CD14-positive monocyte (primary cell): ENCODE data around the gene CDH6. TPM values are rescaled to one million over a fixed set of nuclear protein-coding genes. Genes with fewer than 3 reads are reported as not detected.

ENCODE experiments used
- DNase-seq, 3 donors: peaks; one replicate each; pipeline ENCODE4 v3.0.0-alpha.2; 2011 to 2022
- H2AFZ ChIP-seq: 2 replicates; pipeline ENCODE4 v1.6.0; 2012; ENCODE audit warnings: mild to moderate bottlenecking, low read depth, low read length, inconsistent platforms; ENCODE audit not compliant: insufficient read depth, poor library complexity, severe bottlenecking
- H3K27ac ChIP-seq, 2 donors: 1 replicate in 1 of 2; 2 replicates in 1 of 2; pipeline ENCODE4 v1.5.1; 2012 to 2013; ENCODE audit warnings: low read length in 2 of 2, control low read depth in 1 of 2, inconsistent platforms in 1 of 2, low read depth in 1 of 2, mild to moderate bottlenecking in 1 of 2
- H3K27me3 ChIP-seq, 2 donors: one replicate each; pipeline versions ENCODE4 v1.6.0 to v1.6.1; 2011 to 2013; ENCODE audit warnings: low read length in 2 of 2; ENCODE audit not compliant: control insufficient read depth in 2 of 2, insufficient read depth in 2 of 2
- H3K36me3 ChIP-seq, 2 donors: replicated peaks in 1 of 2; 1 replicate in 1 of 2; 2 replicates in 1 of 2; pipeline versions ENCODE4 v1.5.1 to v1.6.1; 2012 to 2013; ENCODE audit warnings: low read length in 2 of 2, control low read depth in 1 of 2, inconsistent platforms in 1 of 2, mild to moderate bottlenecking in 1 of 2; ENCODE audit not compliant: insufficient read depth in 2 of 2, control insufficient read depth in 1 of 2
- H3K4me1 ChIP-seq, 2 donors: 1 replicate in 1 of 2; 2 replicates in 1 of 2; pipeline versions ENCODE4 v1.5.1 to v1.6.1; 2012 to 2013; ENCODE audit warnings: low read length in 2 of 2, control low read depth in 1 of 2, inconsistent platforms in 1 of 2, mild to moderate bottlenecking in 1 of 2, moderate library complexity in 1 of 2; ENCODE audit not compliant: insufficient read depth in 2 of 2, control insufficient read depth in 1 of 2
- H3K4me2 ChIP-seq: replicated peaks from 2 replicates; pipeline ENCODE3; 2012; ENCODE audit warnings: low read length, moderate library complexity, mild to moderate bottlenecking; ENCODE audit not compliant: poor library complexity, severe bottlenecking; ENCODE audit errors: extremely low read depth
- H3K4me3 ChIP-seq, 3 experiments: fragments of 200-600 bp in 1 of 3; sonication (generic) in 1 of 3; replicated peaks in 1 of 3; 1 replicate in 2 of 3; 2 replicates in 1 of 3; pipeline ENCODE4 v1.5.1; 2011 to 2013; ENCODE audit warnings: low read length in 3 of 3, mild to moderate bottlenecking in 3 of 3, control low read depth in 2 of 3, low read depth in 2 of 3, inconsistent platforms in 1 of 3, moderate library complexity in 1 of 3
- H3K79me2 ChIP-seq: 2 replicates; pipeline ENCODE4 v1.6.0; 2012; ENCODE audit warnings: mild to moderate bottlenecking, control low read depth, inconsistent platforms, low read length, moderate library complexity; ENCODE audit not compliant: insufficient read depth
- H3K9ac ChIP-seq: 2 replicates; pipeline ENCODE4 v1.6.0; 2017; ENCODE audit warnings: low read length, mild to moderate bottlenecking; ENCODE audit not compliant: insufficient read depth, poor library complexity, severe bottlenecking
- H3K9me3 ChIP-seq, 2 donors: replicated peaks in 1 of 2; 1 replicate in 1 of 2; 2 replicates in 1 of 2; pipeline versions ENCODE4 v1.5.1 to v1.6.1; 2012 to 2013; ENCODE audit warnings: low read length in 2 of 2, control low read depth in 1 of 2; ENCODE audit not compliant: control insufficient read depth in 1 of 2, insufficient read depth in 1 of 2
- H4K20me1 ChIP-seq: 2 replicates; pipeline ENCODE4 v1.6.0; 2012; ENCODE audit warnings: mild to moderate bottlenecking, low read length, control low read depth, moderate library complexity; ENCODE audit not compliant: insufficient read depth
- H3K27ac Mint-ChIP-seq, 7 donors: one replicate each; pipeline ENCODE4 v1.8.0; 2020; ENCODE audit warnings: mild to moderate bottlenecking in 7 of 7, mixed read lengths in 7 of 7, moderate library complexity in 6 of 7, inconsistent platforms in 2 of 7
- H3K27me3 Mint-ChIP-seq, 3 donors: one replicate each; pipeline ENCODE4 v1.8.0; 2021 to 2022; ENCODE audit warnings: low read depth in 3 of 3, mild to moderate bottlenecking in 3 of 3, mixed read lengths in 3 of 3, moderate library complexity in 3 of 3, inconsistent platforms in 1 of 3
- H3K36me3 Mint-ChIP-seq, 2 donors: one replicate each; pipeline ENCODE4 v1.8.0; 2020; ENCODE audit warnings: mixed read lengths in 2 of 2, inconsistent platforms in 1 of 2, mild to moderate bottlenecking in 1 of 2
- H3K4me1 Mint-ChIP-seq: one replicate; pipeline ENCODE4 v1.8.0; 2020; ENCODE audit warnings: mild to moderate bottlenecking, mixed read lengths
- H3K4me3 Mint-ChIP-seq, 2 donors: one replicate each; pipeline ENCODE4 v1.8.0; 2020; ENCODE audit warnings: mild to moderate bottlenecking in 2 of 2, mixed read lengths in 2 of 2, moderate library complexity in 1 of 2
- H3K9me3 Mint-ChIP-seq, 7 donors: one replicate each; pipeline ENCODE4 v1.8.0; 2020 to 2022; ENCODE audit warnings: mixed read lengths in 7 of 7, mild to moderate bottlenecking in 6 of 7, moderate library complexity in 6 of 7, inconsistent platforms in 2 of 7
- WGBS: methylation state at CpG from one replicate; pipeline ENCODE4 v1.1.5; 2013; ENCODE audit warnings: missing lambda C conversion rate; ENCODE audit not compliant: insufficient coverage; 5-methylcytosine and 5-hydroxymethylcytosine counted together
- intact Hi-C, 2 donors: fragments of 100-400 bp; cut with micrococcal nuclease; formaldehyde crosslinking; loops; one replicate each; pipeline versions ENCODE4 v1.15.0 to v1.15.1; 2023
- polyA plus RNA-seq, 3 donors: library from polyadenylated mRNA; depleted of rRNA in 1 of 3; unstranded in 2 of 3; stranded (reverse) in 1 of 3; fragments of 300-500 nt in 2 of 3; fragments of >200 nt in 1 of 3; fragmentation: Illumina TruSeq in 2 of 3; gene quantifications; 1 replicate in 2 of 3; 2 replicates in 1 of 3; pipeline ENCODE4 v1.2.3, GENCODE V29; 2012 to 2021
- TF ChIP-seq, protein P1 (sequence below): fragments of 200-600 bp; IDR thresholded peaks from one replicate; pipeline ENCODE4 v1.8.0; 2022; ENCODE audit warnings: antibody characterized with exemption, mild to moderate bottlenecking

The CDH6 gene
- polyA plus RNA-seq, 3 donors: not detected

GRCh38 chr5:31226651-31227050 is 33.2 kb downstream of the CDH6 start:
- Mint-ChIP-seq H3K27me3 (peaks cover 0 to 2% (median 2%) of the 10 kb centered on the region in 3 donors), H3K4me1 (no peaks in the 10 kb centered on the region), H3K9me3 (peaks cover 0 to 10% (median 2%) of the 10 kb centered on the region in 7 donors), H3K4me3 (no peak overlapping the region), H3K27ac (no peak overlapping the region), H3K36me3 (no peaks in the 10 kb centered on the region)
- intact Hi-C loops: no loop called here
- Histone ChIP-seq H3K4me1 (no peaks in the 10 kb centered on the region), H3K79me2 (no peaks in the 10 kb centered on the region), H3K9me3 (no peaks in the 10 kb centered on the region), H3K27ac (no peak overlapping the region), H2AFZ (no peak overlapping the region), H4K20me1 (no peaks in the 10 kb centered on the region), H3K27me3 (no peaks in the 10 kb centered on the region), H3K9ac (no peak overlapping the region), H3K4me3 (no peak overlapping the region), H3K36me3 (no peaks in the 10 kb centered on the region), H3K4me2 (no peak overlapping the region)
- DNase-seq: no peak
- 94% methylated on average over 2 of the region's 5 CpGs for WGBS
- TF ChIP-seq, protein P1, sequence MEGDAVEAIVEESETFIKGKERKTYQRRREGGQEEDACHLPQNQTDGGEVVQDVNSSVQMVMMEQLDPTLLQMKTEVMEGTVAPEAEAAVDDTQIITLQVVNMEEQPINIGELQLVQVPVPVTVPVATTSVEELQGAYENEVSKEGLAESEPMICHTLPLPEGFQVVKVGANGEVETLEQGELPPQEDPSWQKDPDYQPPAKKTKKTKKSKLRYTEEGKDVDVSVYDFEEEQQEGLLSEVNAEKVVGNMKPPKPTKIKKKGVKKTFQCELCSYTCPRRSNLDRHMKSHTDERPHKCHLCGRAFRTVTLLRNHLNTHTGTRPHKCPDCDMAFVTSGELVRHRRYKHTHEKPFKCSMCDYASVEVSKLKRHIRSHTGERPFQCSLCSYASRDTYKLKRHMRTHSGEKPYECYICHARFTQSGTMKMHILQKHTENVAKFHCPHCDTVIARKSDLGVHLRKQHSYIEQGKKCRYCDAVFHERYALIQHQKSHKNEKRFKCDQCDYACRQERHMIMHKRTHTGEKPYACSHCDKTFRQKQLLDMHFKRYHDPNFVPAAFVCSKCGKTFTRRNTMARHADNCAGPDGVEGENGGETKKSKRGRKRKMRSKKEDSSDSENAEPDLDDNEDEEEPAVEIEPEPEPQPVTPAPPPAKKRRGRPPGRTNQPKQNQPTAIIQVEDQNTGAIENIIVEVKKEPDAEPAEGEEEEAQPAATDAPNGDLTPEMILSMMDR: no peak

DNA sequence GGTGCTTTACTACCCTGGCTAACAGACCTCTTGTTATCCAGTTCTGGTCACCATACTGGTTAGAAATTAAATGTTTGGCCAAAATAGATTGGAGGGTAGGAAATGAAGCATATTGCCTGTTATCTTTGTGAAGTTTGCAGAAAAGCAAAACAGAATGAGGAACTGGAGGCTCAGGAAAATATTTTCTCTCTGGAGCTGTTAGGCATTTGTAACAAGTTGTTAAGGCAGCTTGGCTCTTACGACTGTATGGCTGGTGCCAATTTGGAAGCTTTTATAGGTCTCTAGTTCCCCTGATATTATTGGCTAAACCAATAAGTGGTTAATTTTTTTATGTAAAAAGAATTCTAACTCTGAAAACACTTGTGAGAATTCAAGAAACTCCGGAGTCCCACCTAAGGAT is 35.8 kb downstream of the CDH6 start:
- no peak for DNase-seq
- Mint-ChIP-seq H3K36me3 (no peaks in the 10 kb centered on the region), H3K9me3 (peaks cover 0 to 8% (median 2%) of the 10 kb centered on the region in 7 donors), H3K27ac (no peak overlapping the region), H3K4me3 (no peak overlapping the region), H3K4me1 (no peaks in the 10 kb centered on the region), H3K27me3 (peaks cover 0 to 3% (median 2%) of the 10 kb centered on the region in 3 donors)
- Histone ChIP-seq H3K27ac (no peak overlapping the region), H3K79me2 (no peaks in the 10 kb centered on the region), H3K27me3 (no peaks in the 10 kb centered on the region), H3K4me2 (no peak overlapping the region), H3K9ac (no peak overlapping the region), H3K36me3 (no peaks in the 10 kb centered on the region), H4K20me1 (no peaks in the 10 kb centered on the region), H3K9me3 (no peaks in the 10 kb centered on the region), H3K4me3 (no peak overlapping the region), H3K4me1 (no peaks in the 10 kb centered on the region), H2AFZ (no peak overlapping the region)
- no CpG with 5 or more reads among the region's 2 CpGs for WGBS
- TF ChIP-seq, protein P1: no peak
- intact Hi-C loops: no loop called here
